Fibroblast of lung (primary cell): Measurements from ENCODE around the gene LEPROT.

Source experiments
- CTCF ChIP-seq, 2 donors: IDR thresholded peaks in 1 of 2; conservative IDR thresholded peaks in 1 of 2; 1 replicate in 1 of 2; 2 replicates in 1 of 2; pipeline ENCODE4 v1.5.1; 2011 to 2012; ENCODE audit warnings: low read length in 2 of 2, control low read depth in 1 of 2, inconsistent platforms in 1 of 2, low read depth in 1 of 2, mild to moderate bottlenecking in 1 of 2
- EZH2 ChIP-seq: IDR thresholded peaks from 2 replicates; pipeline ENCODE4 v1.5.1; 2012; ENCODE audit warnings: low read length, control low read depth, mild to moderate bottlenecking; ENCODE audit errors: missing control alignments

- no peak for TF ChIP-seq CTCF (conservative IDR thresholded peaks at IDR 0.05 in 1 of 2, IDR thresholded peaks at IDR 0.05 in 1 of 2; ENCODE audit: low read depth in 1 of 2, low read length in 2 of 2)
- TF ChIP-seq EZH2, result no peak
These were observed 5.2 kb downstream of the LEPROT start for GRCh38 chr1:65425697-65426096.
